ENCODE data around the gene PTPN14.

DNA sequence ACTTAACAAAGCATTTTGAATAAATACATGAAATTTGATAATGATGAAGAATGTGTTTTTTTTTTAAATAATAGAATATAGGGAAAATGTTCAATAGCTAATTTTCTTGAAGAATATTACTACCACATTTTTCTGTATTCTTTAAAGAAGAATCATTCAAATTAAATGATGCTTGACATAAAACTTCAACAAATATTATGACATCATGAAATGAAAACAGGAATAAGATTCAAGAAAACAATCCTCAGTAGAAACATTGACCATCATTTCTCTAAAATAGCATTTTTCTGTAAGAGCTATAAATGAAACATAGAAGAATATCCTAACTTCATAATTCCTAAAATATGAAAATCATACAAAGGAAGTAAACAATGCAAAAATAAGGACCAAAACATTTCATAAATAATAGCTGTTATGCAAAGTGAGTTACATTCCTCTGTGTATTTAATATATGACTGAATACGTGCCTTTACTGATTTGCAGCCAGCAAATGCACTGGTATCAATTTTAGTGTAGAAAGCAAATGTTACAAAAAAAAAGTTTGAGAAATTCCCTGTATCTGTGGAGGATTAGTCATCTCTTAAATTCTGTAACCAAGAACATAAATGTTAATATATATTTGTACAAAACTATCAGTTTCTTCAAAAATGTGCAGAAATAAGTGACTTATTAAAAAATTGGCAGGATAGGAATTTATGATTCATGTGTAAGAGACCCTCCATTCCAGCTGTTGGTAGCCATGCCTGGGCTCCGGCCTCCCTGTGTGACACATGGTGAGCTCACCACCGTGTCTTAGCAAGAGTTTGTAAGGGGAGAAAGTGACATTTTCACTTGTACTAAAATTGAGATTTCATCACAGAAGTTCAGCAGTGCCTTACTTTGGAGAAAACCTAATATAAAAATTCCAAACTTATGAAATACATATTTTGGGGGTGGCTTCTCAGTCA, 15.0 kb upstream of the PTPN14 start:
- TF ChIP-seq, protein P1, sequence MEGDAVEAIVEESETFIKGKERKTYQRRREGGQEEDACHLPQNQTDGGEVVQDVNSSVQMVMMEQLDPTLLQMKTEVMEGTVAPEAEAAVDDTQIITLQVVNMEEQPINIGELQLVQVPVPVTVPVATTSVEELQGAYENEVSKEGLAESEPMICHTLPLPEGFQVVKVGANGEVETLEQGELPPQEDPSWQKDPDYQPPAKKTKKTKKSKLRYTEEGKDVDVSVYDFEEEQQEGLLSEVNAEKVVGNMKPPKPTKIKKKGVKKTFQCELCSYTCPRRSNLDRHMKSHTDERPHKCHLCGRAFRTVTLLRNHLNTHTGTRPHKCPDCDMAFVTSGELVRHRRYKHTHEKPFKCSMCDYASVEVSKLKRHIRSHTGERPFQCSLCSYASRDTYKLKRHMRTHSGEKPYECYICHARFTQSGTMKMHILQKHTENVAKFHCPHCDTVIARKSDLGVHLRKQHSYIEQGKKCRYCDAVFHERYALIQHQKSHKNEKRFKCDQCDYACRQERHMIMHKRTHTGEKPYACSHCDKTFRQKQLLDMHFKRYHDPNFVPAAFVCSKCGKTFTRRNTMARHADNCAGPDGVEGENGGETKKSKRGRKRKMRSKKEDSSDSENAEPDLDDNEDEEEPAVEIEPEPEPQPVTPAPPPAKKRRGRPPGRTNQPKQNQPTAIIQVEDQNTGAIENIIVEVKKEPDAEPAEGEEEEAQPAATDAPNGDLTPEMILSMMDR (IDR thresholded peaks at IDR 0.05; ENCODE audit: low read depth, low read length) = no peak
- no peak for TF ChIP-seq EZH2phosphoT487 (IDR thresholded peaks at IDR 0.05; ENCODE audit: low read depth)
